HTR-8/SVneo (cell line): Measurements from ENCODE around the gene GJD4.

Source experiments
- DNase-seq: peaks from one replicate; pipeline ENCODE4 v3.0.0; 2011; ENCODE audit warnings: low spot score, mixed read lengths; ENCODE audit not compliant: insufficient read length
- FAIRE-seq: peaks from 2 replicates; lab custom pipeline; 2011; peaks lifted over from hg19 to GRCh38; lab: Jason Lieb, UNC

Gene GJD4

GRCh38 chr10:35577926-35578617 lies 27.1 kb upstream of the GJD4 start:
- FAIRE-seq (no peak), DNase-seq (no peak)

- DNase-seq (no peak), FAIRE-seq (peak; percentile 9)
Observed at GRCh38 chr10:35578618-35578956, 26.6 kb upstream of the GJD4 start.

- DNase-seq, result no peak
- FAIRE-seq, result no peak
Observed at GRCh38 chr10:35579116-35579515, 26.0 kb upstream of the GJD4 start.

GRCh38 chr10:35579726-35580422 lies 25.3 kb upstream of the GJD4 start:
- FAIRE-seq (peak; percentile 80), DNase-seq (no peak)

- no peak for DNase-seq
- FAIRE-seq, result no peak
Observed at GRCh38 chr10:35580423-35580770, 24.7 kb upstream of the GJD4 start.

GRCh38 chr10:35581655-35582054 lies 23.5 kb upstream of the GJD4 start:
- FAIRE-seq, result no peak
- no peak for DNase-seq

GRCh38 chr10:35584946-35585345 lies 20.2 kb upstream of the GJD4 start:
- no peak for FAIRE-seq
- DNase-seq, result no peak

- FAIRE-seq, result no peak
- DNase-seq, result no peak
Observed at GRCh38 chr10:35585356-35585755, 19.8 kb upstream of the GJD4 start.

- DNase-seq, result no peak
- no peak for FAIRE-seq
Observed at GRCh38 chr10:35585903-35586535, 19.1 kb upstream of the GJD4 start.

- FAIRE-seq (no peak), DNase-seq (no peak)
Observed at GRCh38 chr10:35588836-35589235, 16.3 kb upstream of the GJD4 start.

GRCh38 chr10:35592441-35592840 lies 12.7 kb upstream of the GJD4 start:
- DNase-seq, result no peak
- FAIRE-seq, result no peak

GRCh38 chr10:35594115-35595079 lies 10.7 kb upstream of the GJD4 start:
- FAIRE-seq (no peak), DNase-seq (no peak)

- FAIRE-seq, result peak; percentile 9
Observed at GRCh38 chr10:35595106-35595505, 10.0 kb upstream of the GJD4 start.

GRCh38 chr10:35598379-35598778 lies 6.8 kb upstream of the GJD4 start:
- DNase-seq (peak; percentile 36), FAIRE-seq (peak; percentile 78)

More at GRCh38 chr10:35595106-35595505, 10.0 kb upstream of the GJD4 start:
- no peak for DNase-seq

- no peak for DNase-seq
- no peak for FAIRE-seq
Observed at GRCh38 chr10:35600193-35600592, 4.9 kb upstream of the GJD4 start.

- DNase-seq (no peak), FAIRE-seq (no peak)
Observed at GRCh38 chr10:35606430-35606829, 1.3 kb downstream of the GJD4 start.

GRCh38 chr10:35607475-35608327 lies 2.6 kb downstream of the GJD4 start:
- no peak for FAIRE-seq

GRCh38 chr10:35608328-35608672 lies 3.2 kb downstream of the GJD4 start:
- DNase-seq (no peak), FAIRE-seq (no peak)

More at GRCh38 chr10:35607475-35608327, 2.6 kb downstream of the GJD4 start:
- no peak for DNase-seq

- FAIRE-seq, result no peak
- no peak for DNase-seq
Observed at GRCh38 chr10:35611750-35612149, 6.6 kb downstream of the GJD4 start.
